Uterus (tissue), 2 donors: Measurements from ENCODE around the gene TCF23.

ENCODE experiments used
- POLR2A ChIP-seq, 2 donors: fragments of 450-650 bp; IDR thresholded peaks; one replicate each; pipeline ENCODE4 v1.6.1; 2016; ENCODE audit warnings: antibody characterized with exemption in 2 of 2, mild to moderate bottlenecking in 1 of 2, moderate library complexity in 1 of 2
- TF ChIP-seq, protein P1 (sequence below), 4 experiments: fragments of 200-600 bp in 2 of 4; fragments of 450-650 bp in 2 of 4; sonication (generic) in 2 of 4; IDR thresholded peaks; one replicate each; pipeline ENCODE4 v1.5.1; 2016 to 2019; ENCODE audit warnings: antibody characterized with exemption in 4 of 4, mild to moderate bottlenecking in 2 of 4, moderate library complexity in 1 of 4

- TF ChIP-seq, protein P1, sequence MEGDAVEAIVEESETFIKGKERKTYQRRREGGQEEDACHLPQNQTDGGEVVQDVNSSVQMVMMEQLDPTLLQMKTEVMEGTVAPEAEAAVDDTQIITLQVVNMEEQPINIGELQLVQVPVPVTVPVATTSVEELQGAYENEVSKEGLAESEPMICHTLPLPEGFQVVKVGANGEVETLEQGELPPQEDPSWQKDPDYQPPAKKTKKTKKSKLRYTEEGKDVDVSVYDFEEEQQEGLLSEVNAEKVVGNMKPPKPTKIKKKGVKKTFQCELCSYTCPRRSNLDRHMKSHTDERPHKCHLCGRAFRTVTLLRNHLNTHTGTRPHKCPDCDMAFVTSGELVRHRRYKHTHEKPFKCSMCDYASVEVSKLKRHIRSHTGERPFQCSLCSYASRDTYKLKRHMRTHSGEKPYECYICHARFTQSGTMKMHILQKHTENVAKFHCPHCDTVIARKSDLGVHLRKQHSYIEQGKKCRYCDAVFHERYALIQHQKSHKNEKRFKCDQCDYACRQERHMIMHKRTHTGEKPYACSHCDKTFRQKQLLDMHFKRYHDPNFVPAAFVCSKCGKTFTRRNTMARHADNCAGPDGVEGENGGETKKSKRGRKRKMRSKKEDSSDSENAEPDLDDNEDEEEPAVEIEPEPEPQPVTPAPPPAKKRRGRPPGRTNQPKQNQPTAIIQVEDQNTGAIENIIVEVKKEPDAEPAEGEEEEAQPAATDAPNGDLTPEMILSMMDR (IDR thresholded peaks at IDR 0.05) = no peak
- no peak for TF ChIP-seq POLR2A (IDR thresholded peaks at IDR 0.05)
These were observed 10.7 kb upstream of the TCF23 start for GRCh38 chr2:27138111-27138510.
